Liver (tissue), 2 donors: Measurements from ENCODE around the gene MYOC.

ENCODE experiments used
- ATF3 ChIP-seq: IDR thresholded peaks from 2 replicates; pipeline ENCODE4 v1.6.1; 2016; ENCODE audit warnings: antibody characterized with exemption
- JUND ChIP-seq, 2 donors: IDR thresholded peaks; 2 replicates each; pipeline ENCODE4 v1.6.1; 2016; ENCODE audit warnings: antibody characterized with exemption in 2 of 2
- donor health status: healthy.

DNA sequence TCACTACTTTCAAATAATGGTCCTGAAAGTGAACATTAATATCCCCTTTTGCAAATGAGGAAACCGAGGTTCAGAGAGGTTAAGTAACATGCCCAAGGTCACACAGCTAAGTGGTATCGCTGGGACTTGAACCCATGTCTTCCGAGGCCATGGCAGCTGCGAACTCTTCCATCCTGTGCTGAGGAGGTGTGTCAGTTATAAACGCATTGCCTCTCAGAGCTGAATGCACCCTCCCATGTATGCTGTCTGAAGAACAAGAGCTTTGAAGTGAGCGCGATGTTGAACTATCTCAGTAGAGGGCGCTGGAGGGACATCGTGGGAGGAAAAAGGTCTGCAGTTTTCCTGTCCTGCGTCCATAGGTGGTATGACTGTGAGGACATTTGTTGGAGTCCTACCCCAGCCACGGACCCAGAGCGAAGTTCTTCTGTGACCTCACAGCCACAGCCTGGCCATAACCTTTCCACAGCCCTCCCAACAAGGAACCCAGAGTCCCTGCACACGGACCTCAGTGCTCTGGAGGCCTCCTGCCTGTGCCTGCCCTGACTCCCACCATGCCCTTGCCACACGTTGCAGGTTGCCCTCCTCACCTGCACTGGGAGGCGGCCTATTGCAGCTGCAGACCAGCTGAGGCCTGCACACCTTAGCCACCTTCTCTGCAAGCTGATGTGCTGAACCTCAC lies 7.5 kb downstream of the MYOC start:
- TF ChIP-seq JUND (IDR thresholded peaks at IDR 0.05), result no peak
- no peak for TF ChIP-seq ATF3
